GM21381 (cell line): Measurements from ENCODE around the gene CAMK2D.

ENCODE experiments used
- ATAC-seq: cut with Tn5 transposase; IDR thresholded peaks from one replicate; pipeline ENCODE4 v1.9.1; 2021; ENCODE audit warnings: mild to moderate bottlenecking, moderate library complexity; ENCODE audit not compliant: unreplicated experiment

The CAMK2D gene

GRCh38 chr4:113495790-113496189 lies 265.7 kb downstream of the CAMK2D start:
- no peak for ATAC-seq

- no peak for ATAC-seq
These were observed 278.4 kb downstream of the CAMK2D start for GRCh38 chr4:113483131-113483530.

GRCh38 chr4:113482325-113482724 lies 279.2 kb downstream of the CAMK2D start:
- no peak for ATAC-seq

GRCh38 chr4:113481820-113482219 lies 279.7 kb downstream of the CAMK2D start:
- ATAC-seq = no peak

- ATAC-seq = no peak
These were observed 281.4 kb downstream of the CAMK2D start for GRCh38 chr4:113480109-113480508.

- ATAC-seq = no peak
These were observed 283.5 kb downstream of the CAMK2D start for GRCh38 chr4:113478032-113478431.

- no peak for ATAC-seq
These were observed 284.7 kb downstream of the CAMK2D start for GRCh38 chr4:113476800-113477199.

- ATAC-seq = no peak
These were observed 287.5 kb downstream of the CAMK2D start for GRCh38 chr4:113474017-113474416.

- no peak for ATAC-seq
These were observed 288.7 kb downstream of the CAMK2D start for GRCh38 chr4:113472864-113473263.

GRCh38 chr4:113471146-113471860 lies 290.2 kb downstream of the CAMK2D start:
- ATAC-seq = no peak

- ATAC-seq = no peak
These were observed 291.6 kb downstream of the CAMK2D start for GRCh38 chr4:113469926-113470325.

- ATAC-seq = no peak
These were observed 292.5 kb downstream of the CAMK2D start for GRCh38 chr4:113469023-113469390.

GRCh38 chr4:113468165-113469022 lies 293.1 kb downstream of the CAMK2D start:
- ATAC-seq = no peak

- no peak for ATAC-seq
These were observed 294.0 kb downstream of the CAMK2D start for GRCh38 chr4:113467581-113467980.

- no peak for ATAC-seq
These were observed 299.3 kb downstream of the CAMK2D start for GRCh38 chr4:113462286-113462685.

- no peak for ATAC-seq
These were observed 300.3 kb downstream of the CAMK2D start for GRCh38 chr4:113461281-113461680.

- ATAC-seq = no peak
These were observed 303.7 kb downstream of the CAMK2D start for GRCh38 chr4:113457886-113458285.

GRCh38 chr4:113457121-113457520 lies 304.4 kb downstream of the CAMK2D start:
- no peak for ATAC-seq

- no peak for ATAC-seq
These were observed 306.5 kb downstream of the CAMK2D start for GRCh38 chr4:113455061-113455460.

- ATAC-seq = no peak
These were observed 308.5 kb downstream of the CAMK2D start for GRCh38 chr4:113452868-113453620.

GRCh38 chr4:113452152-113452551 lies 309.4 kb downstream of the CAMK2D start:
- no peak for ATAC-seq
